ENCODE results near the gene PCLAF. TPM values are rescaled to one million over a fixed set of nuclear protein-coding genes. Genes with fewer than 3 reads are reported as not detected.

PCLAF gene, protein sequence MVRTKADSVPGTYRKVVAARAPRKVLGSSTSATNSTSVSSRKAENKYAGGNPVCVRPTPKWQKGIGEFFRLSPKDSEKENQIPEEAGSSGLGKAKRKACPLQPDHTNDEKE
- total RNA-seq = 54.7 and 65.7 TPM in 2 replicates
- polyA plus RNA-seq = 36.1 and 55.2 TPM in 2 replicates
- polyA plus RNA-seq (2011; cell fraction: cytosol; rRNA removed) = 115 and 116 TPM in 2 replicates
- polyA plus RNA-seq (2011; cell fraction: nucleus; rRNA removed) = 43.1 and 57.6 TPM in 2 replicates
- polyA plus RNA-seq (2012) = 32.3 and 105 TPM in 2 replicates
- polyA minus RNA-seq = 76.3 and 97.7 TPM in 2 replicates
- 56.5 TPM for polyA minus RNA-seq (2011; cell fraction: cytosol; rRNA and poly(A)+ RNA removed)
- polyA minus RNA-seq (2011; cell fraction: nucleus; rRNA and poly(A)+ RNA removed) = 12.3 and 31.4 TPM in 2 replicates
- percentile 82 among the genes with signal in this experiment for Bru-seq, nascent RNA
- BruChase-seq, experiment 1, labeled RNA remaining after a 6-hour chase = percentile 97 among the genes with signal in this experiment
- BruChase-seq, experiment 2, labeled RNA remaining after a 2-hour chase = percentile 92 among the genes with signal in this experiment
- long read RNA-seq, transcript PCLAF-202 (3 exons, 911 nt) = minor isoform, 66 of 461 reads
- long read RNA-seq, transcript PCLAF-201 (4 exons, 2,194 nt) = major isoform, 387 of 461 reads
- long read RNA-seq, partial matches to known transcripts = 1 of 461 reads
- long read RNA-seq, other reads (novel, unspliced or antisense) = 2 of 461 reads

DNA sequence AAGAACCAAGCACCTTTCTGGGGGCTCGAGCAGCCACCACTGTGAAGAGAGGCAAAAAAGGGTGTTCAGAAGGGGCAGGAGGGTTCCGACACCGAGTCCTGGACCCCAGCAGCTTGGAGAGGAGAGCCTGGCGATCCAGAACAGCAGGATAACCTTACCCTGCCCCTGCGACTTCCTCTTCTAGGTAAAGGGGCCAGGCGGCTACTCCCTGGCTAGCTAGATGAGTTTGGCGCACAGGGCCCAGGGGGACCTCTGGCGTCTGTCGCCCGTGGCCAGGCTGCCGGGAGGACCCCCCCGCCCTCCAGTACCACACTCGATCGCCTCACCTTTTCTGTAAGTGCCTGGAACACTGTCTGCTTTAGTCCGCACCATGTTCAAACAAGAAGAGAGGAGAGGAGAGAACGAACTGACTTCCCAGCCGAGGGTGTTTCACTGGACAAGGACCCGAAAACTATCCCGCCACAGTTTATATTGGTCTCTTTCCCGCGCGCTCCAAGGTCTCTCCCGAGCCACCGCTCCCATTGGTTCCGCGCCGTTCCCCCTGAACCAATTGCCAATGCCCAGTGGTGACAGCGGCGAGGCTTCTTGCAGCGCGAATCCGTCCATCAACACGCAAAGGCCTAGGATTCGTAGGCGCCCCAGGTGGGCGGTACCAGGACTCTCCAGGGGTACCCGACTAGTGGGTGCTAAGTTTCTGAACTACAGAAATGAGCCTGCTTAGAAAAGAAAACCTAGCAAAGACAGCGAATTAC, at the start of gene PCLAF:
PCLAF (minus strand) TSS at position 442 of the 752 bp plus-strand sequence; CDS start at position 372, 70 bp downstream.
- Histone ChIP-seq H2AFZ (ENCODE audit: low read depth, low read length) (peak within 1 kb of the TSS; percentile 83), H3K4me2 (ENCODE audit: insufficient read depth, low read length) (peak within 1 kb of the TSS; percentile 61), H3K27me3 (ENCODE audit: control insufficient read depth in 2 of 2, insufficient read depth in 2 of 2, low read length in 2 of 2) (no peaks in the 10 kb centered on the region), H3K9ac (replicated peaks; ENCODE audit: extremely low read depth, insufficient read depth, low read length) (peak within 1 kb of the TSS; percentile 77), H3K4me3 (replicated peaks in 1 of 3; ENCODE audit: insufficient read depth in 1 of 3, low read depth in 1 of 3, low read length in 3 of 3) (peak within 1 kb of the TSS; percentile 29 to 65 (median 52)), H3K4me1 (ENCODE audit: control insufficient read depth, extremely low read depth, insufficient read depth, low read length) (peaks cover 12% of the 10 kb centered on the region), H3K9me1 (replicated peaks; ENCODE audit: control insufficient read depth, extremely low read depth, insufficient read depth, low read length) (no peaks in the 10 kb centered on the region), H3K79me2 (ENCODE audit: control insufficient read depth, insufficient read depth, low read length) (peaks cover 21% of the 10 kb centered on the region), H3K27ac (ENCODE audit: insufficient read depth, low read depth, low read length) (peak within 1 kb of the TSS; percentile 13), H3K9me3 (replicated peaks; ENCODE audit: control insufficient read depth, insufficient read depth, low read length) (no peaks in the 10 kb centered on the region), H3K36me3 (ENCODE audit: control insufficient read depth in 2 of 2, extremely low read depth in 1 of 2, insufficient read depth in 2 of 2, low read length in 2 of 2) (no peaks in the 10 kb centered on the region), H4K20me1 (replicated peaks; ENCODE audit: control insufficient read depth, extremely low read depth, insufficient read depth, low read length) (no peaks in the 10 kb centered on the region)
- TF ChIP-seq POLR2AphosphoS5 (IDR thresholded peaks at IDR 0.05; ENCODE audit: insufficient read depth, low read depth, low read length) = peak; percentile 12
- no peak for TF ChIP-seq GATA2 (IDR thresholded peaks at IDR 0.05; ENCODE audit: insufficient read depth, insufficient read length, low read depth, low read length)
- TF ChIP-seq POLR2A (IDR thresholded peaks at IDR 0.05; ENCODE audit: low read depth, low read length) = peak; percentile 50
- CTCF ChIA-PET = interaction anchor here (1.4 kb wide), 1 partner anchor 171 kb away, joined by 3 read pairs; no protein-coding TSS in a partner anchor
- BruUV-seq (replicated peaks) = TSS peak; percentile 65
- POLR2A ChIA-PET = no interaction called here
- FAIRE-seq = peak; percentile 99
- peak; percentile 97 for DNase-seq (ENCODE audit: low read depth, low spot score)
- intact Hi-C loops (cut with micrococcal nuclease) = no loop called here
- dilution Hi-C loops (cut with MboI; ENCODE audit: extremely low pct_ligation_motif_present, low sequenced_read_pairs) = no loop called here

Data from endothelial cell of umbilical vein (primary cell).